Smooth muscle cell (in vitro differentiated cells): ENCODE results near the gene ACAT2. TPM values are rescaled to one million over a fixed set of nuclear protein-coding genes. Genes with fewer than 3 reads are reported as not detected.
"Not testable (repeated sequence)": the region's sequence is repeated elsewhere in the genome, so short reads cannot be mapped to it uniquely, and the experiment has no call there.

Experiments
- DNase-seq: peaks from one replicate; lab custom pipeline; 2025; ENCODE audit not compliant: unreplicated experiment; lab: John Stamatoyannopoulos, UW
- H2AFZ ChIP-seq: fragments of 200-600 bp; sonication (generic); 2 replicates; pipeline ENCODE4 v1.6.0; 2016; ENCODE audit warnings: antibody characterized with exemption, low read depth, mild to moderate bottlenecking
- H3F3A ChIP-seq: fragments of 200-600 bp; sonication (generic); 2 replicates; pipeline ENCODE4 v1.6.0; 2017; ENCODE audit warnings: antibody characterized with exemption, low read depth
- H3K27ac ChIP-seq: fragments of 200-600 bp; sonication (generic); 2 replicates; pipeline ENCODE4 v1.5.1; 2016; ENCODE audit warnings: low read depth, mild to moderate bottlenecking
- H3K27me3 ChIP-seq: fragments of 200-600 bp; sonication (generic); 2 replicates; pipeline ENCODE4 v1.6.1; 2016; ENCODE audit warnings: low read depth, mild to moderate bottlenecking
- H3K36me3 ChIP-seq: fragments of 200-600 bp; sonication (generic); 2 replicates; pipeline ENCODE4 v1.5.1; 2016; ENCODE audit warnings: low read depth
- H3K4me1 ChIP-seq: fragments of 200-600 bp; sonication (generic); 2 replicates; pipeline ENCODE4 v1.5.1; 2016; ENCODE audit warnings: low read depth
- H3K4me2 ChIP-seq: fragments of 200-600 bp; sonication (generic); 2 replicates; pipeline ENCODE4 v1.6.0; 2016; ENCODE audit warnings: mild to moderate bottlenecking
- H3K4me3 ChIP-seq: fragments of 200-600 bp; sonication (generic); 2 replicates; pipeline ENCODE4 v1.5.1; 2016; ENCODE audit warnings: mild to moderate bottlenecking
- H3K79me2 ChIP-seq: fragments of 200-600 bp; sonication (generic); 2 replicates; pipeline ENCODE4 v1.6.0; 2016; ENCODE audit warnings: low read depth, mild to moderate bottlenecking
- H3K9ac ChIP-seq: fragments of 200-600 bp; sonication (generic); 2 replicates; pipeline ENCODE4 v1.6.0; 2016; ENCODE audit warnings: low read depth
- H3K9me3 ChIP-seq: fragments of 200-600 bp; sonication (generic); replicated peaks from 2 replicates; pipeline ENCODE4 v1.5.1; 2016; ENCODE audit warnings: low read depth
- H4K20me1 ChIP-seq: fragments of 200-600 bp; sonication (generic); 2 replicates; pipeline ENCODE4 v1.6.0; 2016; ENCODE audit warnings: low read depth
- CTCF ChIP-seq: fragments of 200-600 bp; sonication (generic); IDR thresholded peaks from 2 replicates; pipeline ENCODE4 v1.5.1; 2017; ENCODE audit warnings: borderline replicate concordance, mild to moderate bottlenecking, antibody characterized with exemption; ENCODE audit not compliant: insufficient read depth, poor library complexity, severe bottlenecking
- WGBS: methylation state at CpG from one replicate; pipeline ENCODE4 v1.1.7; 2016; ENCODE audit warnings: low lambda C conversion rate; 5-methylcytosine and 5-hydroxymethylcytosine counted together
- polyA plus RNA-seq: library from polyadenylated mRNA; unstranded; fragments of >200 nt; fragmentation: Nextera tagmentation; extraction: Ambion mirVana; gene quantifications from 2 replicates; pipeline ENCODE4 v1.2.1, GENCODE V29; 2016
- total RNA-seq: library from RNA; depleted of rRNA; stranded (reverse); fragments of >200 nt; gene quantifications from 2 replicates; pipeline ENCODE4 v1.2.3, GENCODE V29; 2014

ACAT2 gene
- total and polyA plus RNA-seq, 2 experiments from 2014 or later: 21.5 to 82.5 TPM

- TF ChIP-seq CTCF: no peak
- H3K36me3 ChIP-seq: peaks cover 46% of the 10 kb centered on the region
Observed at GRCh38 chr6:159745081-159745480, 16.8 kb upstream of the ACAT2 start.

DNA sequence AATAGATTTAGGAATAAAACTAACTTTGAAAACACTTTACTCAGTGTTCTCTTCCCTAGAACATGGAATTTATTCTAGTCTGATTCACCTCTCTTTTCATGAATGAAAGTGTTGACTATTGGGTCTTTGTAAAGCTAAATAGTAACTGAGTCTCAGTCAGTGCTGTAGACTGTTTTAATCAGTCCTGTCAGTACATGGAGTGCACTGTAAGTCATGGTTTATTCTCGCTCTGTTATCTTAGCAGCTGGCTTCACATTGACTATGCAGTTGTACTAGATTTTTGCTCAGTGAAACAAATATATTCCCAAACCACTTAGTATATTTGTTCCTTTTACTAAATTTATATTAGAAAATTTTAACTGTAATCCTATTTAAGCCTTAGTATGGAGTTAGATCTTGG lies 15.1 kb upstream of the ACAT2 start:
- no peak overlapping the region for H3K4me3 ChIP-seq
- no peaks in the 10 kb centered on the region for H3K27me3 ChIP-seq
- no peak for TF ChIP-seq CTCF
- H3K36me3 ChIP-seq: peaks cover 63% of the 10 kb centered on the region
- no peak overlapping the region for H3K4me2 ChIP-seq
- H3K79me2 ChIP-seq: peaks cover 74% of the 10 kb centered on the region
- no peaks in the 10 kb centered on the region for H3K9me3 ChIP-seq
- no peak for DNase-seq
- no peak overlapping the region for H3K27ac ChIP-seq
- no peak overlapping the region for H3K9ac ChIP-seq
- H2AFZ ChIP-seq: no peak overlapping the region
- peaks cover 5% of the 10 kb centered on the region for H3F3A ChIP-seq
- WGBS: 86% methylated on average over 1 of the region's 1 CpG
- peaks cover 59% of the 10 kb centered on the region for H4K20me1 ChIP-seq
- no peaks in the 10 kb centered on the region for H3K4me1 ChIP-seq

More at GRCh38 chr6:159745081-159745480, 16.8 kb upstream of the ACAT2 start:
- Histone ChIP-seq H3K4me1 (no peaks in the 10 kb centered on the region), H3K79me2 (peaks cover 75% of the 10 kb centered on the region), H3K27me3 (no peaks in the 10 kb centered on the region), H3F3A (peaks cover 3% of the 10 kb centered on the region), H3K9ac (no peak overlapping the region), H4K20me1 (peaks cover 67% of the 10 kb centered on the region), H3K9me3 (no peaks in the 10 kb centered on the region), H3K4me2 (no peak overlapping the region), H3K27ac (peak overlapping the region; percentile 4), H3K4me3 (no peak overlapping the region), H2AFZ (no peak overlapping the region)
- 96% methylated on average over 7 of the region's 7 CpGs for WGBS
- no peak for DNase-seq

GRCh38 chr6:159748127-159748526 lies 13.7 kb upstream of the ACAT2 start:
- 97% methylated on average over 7 of the region's 7 CpGs for WGBS
- peaks cover 59% of the 10 kb centered on the region for H3K36me3 ChIP-seq
- not testable (repeated sequence) for H3K9me3 ChIP-seq, H3K4me3 ChIP-seq, H3K27me3 ChIP-seq, H3K4me2 ChIP-seq, H3K27ac ChIP-seq, DNase-seq, H2AFZ ChIP-seq, H3K9ac ChIP-seq, H3K4me1 ChIP-seq
- peaks cover 57% of the 10 kb centered on the region for H4K20me1 ChIP-seq
- peaks cover 14% of the 10 kb centered on the region for H3F3A ChIP-seq
- H3K79me2 ChIP-seq: peaks cover 71% of the 10 kb centered on the region

GRCh38 chr6:159751448-159751847 lies 10.4 kb upstream of the ACAT2 start:
- WGBS: 97% methylated on average over 3 of the region's 3 CpGs
- no peak overlapping the region for H3K4me3 ChIP-seq
- H3K36me3 ChIP-seq: peaks cover 41% of the 10 kb centered on the region

More at GRCh38 chr6:159751448-159751847, 10.4 kb upstream of the ACAT2 start:
- DNase-seq: no peak
- Histone ChIP-seq H3K9me3 (no peaks in the 10 kb centered on the region), H3F3A (peaks cover 26% of the 10 kb centered on the region), H3K4me1 (no peaks in the 10 kb centered on the region), H3K27ac (no peak overlapping the region), H3K9ac (no peak overlapping the region), H3K4me2 (no peak overlapping the region), H2AFZ (no peak overlapping the region), H3K79me2 (peaks cover 39% of the 10 kb centered on the region), H3K27me3 (no peaks in the 10 kb centered on the region), H4K20me1 (peaks cover 38% of the 10 kb centered on the region)
- TF ChIP-seq CTCF: no peak
